Fibroblast of lung (primary cell): ENCODE data around the gene COBL. TPM values are rescaled to one million over a fixed set of nuclear protein-coding genes. Genes with fewer than 3 reads are reported as not detected.

ENCODE experiments used
- DNase-seq, 2 donors: peaks; one replicate each; pipeline versions ENCODE4 v3.0.0 to v3.0.0-alpha.2; 2010; ENCODE audit warnings: low read depth in 2 of 2
- H2AFZ ChIP-seq: 2 replicates; pipeline ENCODE4 v1.5.1; 2012; ENCODE audit warnings: low read length, control low read depth, inconsistent platforms
- H3K27ac ChIP-seq: 2 replicates; pipeline ENCODE4 v1.5.1; 2011; ENCODE audit warnings: low read length, control low read depth; ENCODE audit not compliant: insufficient read depth
- H3K27me3 ChIP-seq: 2 replicates; pipeline ENCODE4 v1.5.1; 2011; ENCODE audit warnings: mild to moderate bottlenecking, low read length; ENCODE audit not compliant: control insufficient read depth, insufficient read depth
- H3K36me3 ChIP-seq: 2 replicates; pipeline ENCODE4 v1.5.1; 2011; ENCODE audit warnings: low read length; ENCODE audit not compliant: control insufficient read depth, insufficient read depth
- H3K4me1 ChIP-seq: 2 replicates; pipeline ENCODE4 v1.5.1; 2011; ENCODE audit warnings: low read length; ENCODE audit not compliant: control insufficient read depth, insufficient read depth; ENCODE audit errors: extremely low read depth
- H3K4me2 ChIP-seq: 2 replicates; pipeline ENCODE4 v1.5.1; 2011; ENCODE audit warnings: low read length, control low read depth; ENCODE audit not compliant: insufficient read depth; ENCODE audit errors: extremely low read depth
- H3K4me3 ChIP-seq, 4 experiments: fragments of 200-600 bp in 1 of 4; sonication (generic) in 1 of 4; replicated peaks in 1 of 4; 2 replicates each; pipeline ENCODE4 v1.5.1; 2011 to 2016; ENCODE audit warnings: low read length in 4 of 4, low read depth in 3 of 4, mild to moderate bottlenecking in 3 of 4, control low read depth in 2 of 4, inconsistent platforms in 1 of 4, mixed read lengths in 1 of 4; ENCODE audit not compliant: insufficient read depth in 1 of 4; ENCODE audit errors: control extremely low read depth in 1 of 4
- H3K79me2 ChIP-seq: 2 replicates; pipeline ENCODE4 v1.5.1; 2012; ENCODE audit warnings: mild to moderate bottlenecking, low read length, inconsistent platforms; ENCODE audit not compliant: control insufficient read depth, insufficient read depth
- H3K9ac ChIP-seq: 2 replicates; pipeline ENCODE4 v1.5.1; 2011; ENCODE audit warnings: mild to moderate bottlenecking, low read length, control low read depth; ENCODE audit not compliant: insufficient read depth
- H3K9me3 ChIP-seq: 2 replicates; pipeline ENCODE4 v1.5.1; 2012; ENCODE audit warnings: low read depth, low read length; ENCODE audit not compliant: control insufficient read depth, insufficient read depth
- H4K20me1 ChIP-seq: 2 replicates; pipeline ENCODE4 v1.5.1; 2011; ENCODE audit warnings: low read length; ENCODE audit not compliant: control insufficient read depth, insufficient read depth; ENCODE audit errors: extremely low read depth
- EZH2 ChIP-seq: IDR thresholded peaks from 2 replicates; pipeline ENCODE4 v1.5.1; 2012; ENCODE audit warnings: low read length, control low read depth, mild to moderate bottlenecking; ENCODE audit errors: missing control alignments
- polyA plus RNA-seq, 2 donors: library from polyadenylated mRNA; depleted of rRNA in 1 of 2; stranded (reverse) in 1 of 2; unstranded in 1 of 2; fragments of >200 nt; gene quantifications; 2 replicates each; pipeline ENCODE4 v1.2.1, GENCODE V29; 2011 to 2012; ENCODE audit warnings: missing spikeins in 1 of 2
- total RNA-seq: library from RNA; depleted of rRNA; stranded (reverse); fragments of >200 nt; gene quantifications from 2 replicates; pipeline ENCODE4 v1.2.1, GENCODE V29; 2014
- TF ChIP-seq, protein P1 (sequence below), 2 donors: IDR thresholded peaks in 1 of 2; conservative IDR thresholded peaks in 1 of 2; 1 replicate in 1 of 2; 2 replicates in 1 of 2; pipeline ENCODE4 v1.5.1; 2011 to 2012; ENCODE audit warnings: low read length in 2 of 2, control low read depth in 1 of 2, inconsistent platforms in 1 of 2, low read depth in 1 of 2, mild to moderate bottlenecking in 1 of 2

The COBL gene
- total and polyA plus RNA-seq, 2 donors (not counting 1 experiment from before 2014, with no cell fraction given): 0.10 to 0.33 TPM

DNA sequence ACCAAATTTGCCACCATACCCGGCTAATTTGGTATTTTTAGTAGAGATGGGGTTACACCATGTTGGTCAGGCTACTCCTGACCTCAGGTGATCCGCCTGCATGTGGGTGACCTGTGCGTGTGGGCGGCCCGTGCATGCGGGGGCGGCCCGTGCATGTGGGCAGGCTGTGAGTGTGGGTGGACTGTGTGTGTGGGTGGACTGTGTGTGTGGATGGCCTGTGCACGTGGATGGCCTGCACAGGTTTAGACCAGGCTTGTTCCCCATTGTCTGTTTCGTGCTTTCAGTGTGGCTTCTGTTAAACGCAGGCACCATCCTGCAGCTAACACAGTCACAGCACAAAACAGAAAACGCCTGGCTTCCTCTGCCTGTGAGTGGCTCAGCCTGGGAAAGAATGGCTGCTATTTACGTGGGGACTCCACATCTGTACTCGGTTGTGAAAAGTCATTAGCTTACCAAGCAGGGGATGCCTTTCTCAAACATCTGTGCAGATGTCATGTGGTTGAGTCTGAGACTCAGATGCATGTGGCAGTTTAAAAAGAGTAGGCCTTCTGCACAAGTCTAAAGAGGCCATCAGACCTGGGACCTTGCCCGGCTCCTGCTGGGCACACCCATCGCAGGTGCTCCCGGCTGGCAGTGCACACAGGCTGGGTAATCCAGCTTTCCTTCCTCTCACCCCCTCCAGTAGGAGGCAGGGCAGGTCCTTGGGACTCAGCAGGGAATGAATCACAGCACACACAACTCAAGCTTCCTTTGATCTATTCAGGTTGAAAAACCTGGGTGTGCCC is 91.6 kb downstream of the COBL start:
- Histone ChIP-seq H3K36me3 (no peaks in the 10 kb centered on the region), H2AFZ (no peak overlapping the region), H4K20me1 (no peaks in the 10 kb centered on the region), H3K9me3 (no peaks in the 10 kb centered on the region), H3K79me2 (no peaks in the 10 kb centered on the region), H3K4me2 (no peak overlapping the region), H3K4me1 (no peaks in the 10 kb centered on the region), H3K4me3 (no peak overlapping the region), H3K9ac (no peak overlapping the region), H3K27ac (no peak overlapping the region), H3K27me3 (no peaks in the 10 kb centered on the region)
- TF ChIP-seq, protein P1, sequence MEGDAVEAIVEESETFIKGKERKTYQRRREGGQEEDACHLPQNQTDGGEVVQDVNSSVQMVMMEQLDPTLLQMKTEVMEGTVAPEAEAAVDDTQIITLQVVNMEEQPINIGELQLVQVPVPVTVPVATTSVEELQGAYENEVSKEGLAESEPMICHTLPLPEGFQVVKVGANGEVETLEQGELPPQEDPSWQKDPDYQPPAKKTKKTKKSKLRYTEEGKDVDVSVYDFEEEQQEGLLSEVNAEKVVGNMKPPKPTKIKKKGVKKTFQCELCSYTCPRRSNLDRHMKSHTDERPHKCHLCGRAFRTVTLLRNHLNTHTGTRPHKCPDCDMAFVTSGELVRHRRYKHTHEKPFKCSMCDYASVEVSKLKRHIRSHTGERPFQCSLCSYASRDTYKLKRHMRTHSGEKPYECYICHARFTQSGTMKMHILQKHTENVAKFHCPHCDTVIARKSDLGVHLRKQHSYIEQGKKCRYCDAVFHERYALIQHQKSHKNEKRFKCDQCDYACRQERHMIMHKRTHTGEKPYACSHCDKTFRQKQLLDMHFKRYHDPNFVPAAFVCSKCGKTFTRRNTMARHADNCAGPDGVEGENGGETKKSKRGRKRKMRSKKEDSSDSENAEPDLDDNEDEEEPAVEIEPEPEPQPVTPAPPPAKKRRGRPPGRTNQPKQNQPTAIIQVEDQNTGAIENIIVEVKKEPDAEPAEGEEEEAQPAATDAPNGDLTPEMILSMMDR (conservative IDR thresholded peaks at IDR 0.05 in 1 of 2, IDR thresholded peaks at IDR 0.05 in 1 of 2; ENCODE audit: low read depth in 1 of 2, low read length in 2 of 2): no peak
- no peak for TF ChIP-seq EZH2
- DNase-seq: no peak

DNA sequence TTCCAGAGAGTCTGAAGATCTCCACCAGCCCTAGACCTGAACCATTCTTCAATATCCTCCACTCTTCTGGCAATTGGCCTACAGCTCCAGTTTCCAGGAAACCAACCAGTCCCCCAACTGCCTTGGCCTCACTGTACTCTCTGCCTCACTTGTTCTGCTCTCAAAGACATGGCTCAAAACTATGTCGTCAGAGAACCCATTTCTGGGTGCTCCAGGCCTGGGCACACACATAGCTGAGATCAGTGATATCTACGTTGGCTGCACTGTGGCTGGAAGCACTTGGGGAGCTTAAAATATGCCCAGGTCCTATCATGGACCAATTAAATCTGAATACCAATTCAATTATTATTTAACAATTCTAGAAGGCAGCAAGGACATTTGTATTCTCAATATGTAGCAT is 93.1 kb downstream of the COBL start:
- Histone ChIP-seq H4K20me1 (no peaks in the 10 kb centered on the region), H2AFZ (no peak overlapping the region), H3K36me3 (no peaks in the 10 kb centered on the region), H3K27me3 (no peaks in the 10 kb centered on the region), H3K9me3 (no peaks in the 10 kb centered on the region), H3K4me2 (no peak overlapping the region), H3K4me1 (no peaks in the 10 kb centered on the region), H3K9ac (no peak overlapping the region), H3K4me3 (no peak overlapping the region), H3K27ac (no peak overlapping the region), H3K79me2 (no peaks in the 10 kb centered on the region)
- TF ChIP-seq EZH2: no peak
- TF ChIP-seq, protein P1 (conservative IDR thresholded peaks at IDR 0.05 in 1 of 2, IDR thresholded peaks at IDR 0.05 in 1 of 2; ENCODE audit: low read depth in 1 of 2, low read length in 2 of 2): no peak
- no peak for DNase-seq

DNA sequence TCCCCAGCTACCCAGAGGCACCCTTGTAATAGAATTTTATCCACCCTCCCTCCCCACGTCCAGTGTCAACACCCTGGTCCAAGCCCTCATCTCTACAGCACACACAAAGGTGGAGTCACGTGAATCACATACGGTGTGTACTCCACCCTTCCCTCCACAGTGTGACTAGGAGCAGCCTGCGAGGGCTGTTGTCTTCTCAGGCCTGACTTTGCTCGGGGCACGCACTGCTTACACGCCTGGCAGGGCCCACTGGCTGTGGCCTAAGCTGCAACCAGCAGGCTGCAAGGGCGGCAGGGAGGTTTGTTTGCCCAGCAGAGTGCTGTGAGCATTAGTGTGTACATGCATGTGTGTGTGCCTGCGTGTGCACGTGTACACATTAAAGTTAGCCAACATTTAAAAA is 93.7 kb downstream of the COBL start:
- Histone ChIP-seq H2AFZ (no peak overlapping the region), H3K36me3 (no peaks in the 10 kb centered on the region), H3K4me3 (no peak overlapping the region), H3K9me3 (no peaks in the 10 kb centered on the region), H3K4me1 (no peaks in the 10 kb centered on the region), H3K79me2 (no peaks in the 10 kb centered on the region), H3K27me3 (no peaks in the 10 kb centered on the region), H3K9ac (no peak overlapping the region), H3K27ac (no peak overlapping the region), H3K4me2 (no peak overlapping the region), H4K20me1 (no peaks in the 10 kb centered on the region)
- TF ChIP-seq, protein P1 (conservative IDR thresholded peaks at IDR 0.05 in 1 of 2, IDR thresholded peaks at IDR 0.05 in 1 of 2; ENCODE audit: low read depth in 1 of 2, low read length in 2 of 2): no peak
- no peak for TF ChIP-seq EZH2
- no peak for DNase-seq
